B cell (primary cell): Measurements from ENCODE around the gene RNF187. TPM values are rescaled to one million over a fixed set of nuclear protein-coding genes. Genes with fewer than 3 reads are reported as not detected.

Experiments
- ATAC-seq: fragments of 200-7000 bp; cut with Tn5 transposase; one replicate; pipeline ENCODE4 v1.10.0; 2021; ENCODE audit warnings: low read depth, mild to moderate bottlenecking, moderate number of reproducible peaks, moderate library complexity
- CTCF ChIA-PET: fragments of 350-600 bp; sonication (Branson Sonifier 250); formaldehyde crosslinking; loops from one replicate; lab custom pipeline; 2021; ENCODE audit warnings: antibody characterized with exemption, inconsistent platforms; lab: Charles Lee
- POLR2A ChIA-PET: fragments of 350-600 bp; sonication (Branson Sonifier 250); formaldehyde crosslinking; loops from one replicate; lab custom pipeline; 2021; ENCODE audit warnings: antibody characterized with exemption; lab: Charles Lee
- DNase-seq: peaks from one replicate; pipeline ENCODE4 v3.0.0; 2013
- H2AFZ ChIP-seq: 2 replicates; pipeline ENCODE4 v1.6.1; 2012; ENCODE audit warnings: mild to moderate bottlenecking, low read depth, low read length; ENCODE audit not compliant: insufficient read depth, poor library complexity, severe bottlenecking
- H3K27ac ChIP-seq, 2 donors: 1 replicate in 1 of 2; 2 replicates in 1 of 2; pipeline ENCODE4 v1.5.1; 2012 to 2013; ENCODE audit warnings: low read length in 2 of 2, mild to moderate bottlenecking in 2 of 2, moderate library complexity in 1 of 2
- H3K27me3 ChIP-seq, 4 experiments: fragments of 200-600 bp in 1 of 4; sonication (generic) in 1 of 4; replicated peaks in 1 of 4; 1 replicate in 2 of 4; 2 replicates in 2 of 4; pipeline versions ENCODE4 v1.6.1 to v1.7.0; 2013 to 2016; ENCODE audit warnings: low read length in 3 of 4, mild to moderate bottlenecking in 2 of 4, mixed read lengths in 1 of 4, moderate library complexity in 1 of 4; ENCODE audit not compliant: insufficient read depth in 4 of 4, control insufficient read depth in 3 of 4; ENCODE audit errors: control extremely low read depth in 1 of 4
- H3K36me3 ChIP-seq, 2 experiments: replicated peaks in 1 of 2; 1 replicate in 1 of 2; 2 replicates in 1 of 2; pipeline versions ENCODE4 v1.6.1 to v1.7.1; 2013; ENCODE audit warnings: low read length in 1 of 2; ENCODE audit not compliant: insufficient read depth in 2 of 2, control insufficient read depth in 1 of 2; ENCODE audit errors: control extremely low read depth in 1 of 2, extremely low read depth in 1 of 2
- H3K4me1 ChIP-seq, 2 donors: fragments of 200-600 bp in 1 of 2; sonication (generic) in 1 of 2; 1 replicate in 1 of 2; 2 replicates in 1 of 2; pipeline versions ENCODE4 v1.5.1 to v1.6.1; 2013 to 2017; ENCODE audit warnings: low read length in 2 of 2; ENCODE audit not compliant: control insufficient read depth in 2 of 2, insufficient read depth in 2 of 2
- H3K4me2 ChIP-seq: replicated peaks from 2 replicates; pipeline ENCODE3; 2012; ENCODE audit warnings: mild to moderate bottlenecking, low read depth, low read length; ENCODE audit not compliant: poor library complexity, severe bottlenecking
- H3K4me3 ChIP-seq, 5 experiments: fragments of 200-600 bp in 1 of 5; sonication (generic) in 1 of 5; 1 replicate in 3 of 5; 2 replicates in 2 of 5; pipeline versions ENCODE4 v1.5.1 to v1.7.0; 2011 to 2016; ENCODE audit warnings: low read length in 4 of 5, mild to moderate bottlenecking in 4 of 5, low read depth in 2 of 5, control low read depth in 1 of 5, moderate library complexity in 1 of 5; ENCODE audit not compliant: insufficient read depth in 1 of 5; ENCODE audit errors: control extremely low read depth in 1 of 5, extremely low read depth in 1 of 5
- H3K79me2 ChIP-seq: fragments of 200-600 bp; sonication (generic); one replicate; pipeline ENCODE4 v1.6.0; 2016; ENCODE audit warnings: low read length; ENCODE audit not compliant: control insufficient read depth, insufficient read depth
- H3K9ac ChIP-seq: fragments of 200-600 bp; sonication (generic); 2 replicates; pipeline ENCODE4 v1.6.1; 2017; ENCODE audit warnings: mild to moderate bottlenecking, low read length, moderate library complexity
- H3K9me3 ChIP-seq, 3 donors: one replicate each; pipeline versions ENCODE4 v1.6.1 to v1.7.1; 2013; ENCODE audit warnings: low read length in 2 of 3; ENCODE audit not compliant: control insufficient read depth in 2 of 3, insufficient read depth in 1 of 3; ENCODE audit errors: control extremely low read depth in 1 of 3
- H4K20me1 ChIP-seq: 2 replicates; pipeline ENCODE4 v1.6.0; 2012; ENCODE audit warnings: mild to moderate bottlenecking, low read length; ENCODE audit not compliant: insufficient read depth, control insufficient read depth, poor library complexity, severe bottlenecking
- H3K27ac Mint-ChIP-seq: one replicate; pipeline ENCODE4 v1.8.0; 2021; ENCODE audit warnings: mixed read lengths
- H3K27me3 Mint-ChIP-seq: one replicate; pipeline ENCODE4 v1.8.0; 2021; ENCODE audit warnings: mixed read lengths
- H3K4me1 Mint-ChIP-seq: one replicate; pipeline ENCODE4 v1.8.0; 2021; ENCODE audit warnings: mixed read lengths
- H3K4me3 Mint-ChIP-seq: one replicate; pipeline ENCODE4 v1.8.0; 2021; ENCODE audit warnings: mixed read lengths
- H3K9me3 Mint-ChIP-seq: one replicate; pipeline ENCODE4 v1.8.0; 2022; ENCODE audit warnings: mixed read lengths; ENCODE audit not compliant: insufficient read depth
- EZH2 ChIP-seq: IDR thresholded peaks from 2 replicates; pipeline ENCODE4 v1.6.1; 2012; ENCODE audit warnings: borderline replicate concordance, low read depth, mild to moderate bottlenecking, moderate library complexity, low read length; ENCODE audit not compliant: insufficient read depth, poor library complexity, severe bottlenecking
- WGBS: methylation state at CpG from one replicate; pipeline ENCODE4 v1.1.5; 2013; ENCODE audit warnings: missing lambda C conversion rate; ENCODE audit not compliant: insufficient coverage; 5-methylcytosine and 5-hydroxymethylcytosine counted together
- intact Hi-C: fragments of 100-400 bp; cut with micrococcal nuclease; formaldehyde crosslinking; loops from one replicate; pipeline ENCODE4 v1.10.0; 2022
- polyA plus RNA-seq: library from polyadenylated mRNA; depleted of rRNA; stranded (reverse); fragments of >200 nt; gene quantifications from 2 replicates; pipeline ENCODE4 v1.2.3, GENCODE V29; 2012
- total RNA-seq, 2 donors: library from RNA; stranded (reverse); fragments of 120-200 nt in 1 of 2; gene quantifications; 1 replicate in 1 of 2; 2 replicates in 1 of 2; pipeline versions ENCODE4 v1.2.3 to v1.2.4, GENCODE V29; 2013 to 2022
- TF ChIP-seq, protein P1 (sequence below): fragments of 200-600 bp; IDR thresholded peaks from one replicate; pipeline ENCODE4 v1.8.0; 2022; ENCODE audit warnings: antibody characterized with exemption, mild to moderate bottlenecking

RNF187 gene
- total and polyA plus RNA-seq, 2 donors (not counting 1 experiment from before 2014, with no cell fraction given), result 25.5 to 67.3 TPM

DNA sequence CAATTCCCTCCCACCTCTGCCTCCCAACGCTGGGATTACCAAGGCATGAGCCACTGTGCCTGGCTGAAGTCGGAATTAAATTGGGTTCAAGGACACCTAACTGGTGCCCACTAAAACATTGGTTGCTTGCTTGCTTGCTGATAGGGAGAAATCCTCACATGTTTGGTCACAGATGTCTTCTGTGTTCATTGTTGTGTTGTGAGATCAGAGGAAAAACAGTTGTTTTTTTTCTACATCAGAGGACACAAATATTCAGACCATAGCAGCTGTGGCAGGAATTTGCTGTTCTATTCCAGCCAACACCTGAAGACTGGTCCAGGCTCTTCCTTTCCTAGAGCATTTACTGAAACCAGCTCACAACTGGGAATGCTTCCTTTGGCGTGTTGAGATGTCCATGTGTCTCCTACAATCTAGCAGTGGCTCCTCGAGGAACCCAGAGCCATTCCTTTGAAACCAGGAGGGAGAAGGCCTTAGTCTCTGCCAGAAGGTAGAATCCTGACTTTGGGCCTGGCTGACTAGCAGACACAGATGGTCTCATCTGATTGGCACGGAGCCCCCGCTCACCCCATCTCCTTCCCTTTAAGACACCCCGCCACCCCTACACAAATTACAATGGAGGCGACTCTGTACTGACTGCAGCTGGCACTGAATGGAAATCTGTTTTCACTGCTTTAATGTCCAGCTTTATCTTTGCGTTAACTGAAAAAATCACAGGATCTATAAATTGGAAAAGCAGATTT lies 46.3 kb upstream of the RNF187 start:
- TF ChIP-seq EZH2, result no peak
- TF ChIP-seq, protein P1, sequence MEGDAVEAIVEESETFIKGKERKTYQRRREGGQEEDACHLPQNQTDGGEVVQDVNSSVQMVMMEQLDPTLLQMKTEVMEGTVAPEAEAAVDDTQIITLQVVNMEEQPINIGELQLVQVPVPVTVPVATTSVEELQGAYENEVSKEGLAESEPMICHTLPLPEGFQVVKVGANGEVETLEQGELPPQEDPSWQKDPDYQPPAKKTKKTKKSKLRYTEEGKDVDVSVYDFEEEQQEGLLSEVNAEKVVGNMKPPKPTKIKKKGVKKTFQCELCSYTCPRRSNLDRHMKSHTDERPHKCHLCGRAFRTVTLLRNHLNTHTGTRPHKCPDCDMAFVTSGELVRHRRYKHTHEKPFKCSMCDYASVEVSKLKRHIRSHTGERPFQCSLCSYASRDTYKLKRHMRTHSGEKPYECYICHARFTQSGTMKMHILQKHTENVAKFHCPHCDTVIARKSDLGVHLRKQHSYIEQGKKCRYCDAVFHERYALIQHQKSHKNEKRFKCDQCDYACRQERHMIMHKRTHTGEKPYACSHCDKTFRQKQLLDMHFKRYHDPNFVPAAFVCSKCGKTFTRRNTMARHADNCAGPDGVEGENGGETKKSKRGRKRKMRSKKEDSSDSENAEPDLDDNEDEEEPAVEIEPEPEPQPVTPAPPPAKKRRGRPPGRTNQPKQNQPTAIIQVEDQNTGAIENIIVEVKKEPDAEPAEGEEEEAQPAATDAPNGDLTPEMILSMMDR, result no peak
- Histone ChIP-seq H3K4me1 (peaks cover 8 to 11% of the 10 kb centered on the region in 2 donors), H3K79me2 (no peaks in the 10 kb centered on the region), H3K4me2 (no peak overlapping the region), H3K27ac (no peak overlapping the region), H3K9ac (no peak overlapping the region), H3K9me3 (peaks cover 0 to 6% (median 0%) of the 10 kb centered on the region in 3 donors), H3K4me3 (no peak overlapping the region), H3K36me3 (no peaks in the 10 kb centered on the region), H4K20me1 (no peaks in the 10 kb centered on the region), H3K27me3 (peaks cover 0 to 46% (median 26%) of the 10 kb centered on the region in 4 experiments), H2AFZ (no peak overlapping the region)
- Mint-ChIP-seq H3K9me3 (no peaks in the 10 kb centered on the region), H3K27me3 (peaks cover 68% of the 10 kb centered on the region), H3K27ac (no peak overlapping the region), H3K4me1 (peaks cover 9% of the 10 kb centered on the region), H3K4me3 (no peak overlapping the region)
- intact Hi-C loops, result no loop called here
- ATAC-seq (no peak), DNase-seq (no peak)
- WGBS, result 94% methylated on average over 6 of the region's 9 CpGs
- ChIA-PET CTCF (no interaction called here), POLR2A (no interaction called here)

DNA sequence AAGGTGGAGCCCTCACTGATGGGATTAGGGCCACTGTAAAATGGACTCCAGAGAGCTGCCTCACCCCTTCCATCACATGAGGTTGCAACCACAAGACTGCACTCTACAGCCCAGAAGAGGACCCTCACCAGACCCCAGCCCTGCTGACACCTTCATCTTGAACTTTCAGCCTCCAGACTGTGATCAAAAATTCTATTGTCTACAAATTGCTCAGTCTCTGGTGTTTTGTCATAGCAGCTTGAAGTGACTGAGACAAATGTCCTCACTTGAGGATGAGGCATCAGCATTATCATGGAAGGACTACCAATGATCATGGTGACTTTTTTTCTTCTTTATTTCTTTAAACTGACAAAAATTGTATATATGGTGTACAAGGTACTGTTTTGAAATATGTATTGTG lies 43.8 kb upstream of the RNF187 start:
- peaks cover 0 to 10% (median 0%) of the 10 kb centered on the region in 3 donors for H3K9me3 ChIP-seq
- POLR2A ChIA-PET, result no interaction called here

More for the DNA sequence above, 43.8 kb upstream of the RNF187 start:
- H3K4me2 ChIP-seq, result no peak overlapping the region
- intact Hi-C loops, result no loop called here
- H3K4me1 ChIP-seq, result peaks cover 14 to 16% of the 10 kb centered on the region in 2 donors
- no peak overlapping the region for H3K4me3 Mint-ChIP-seq
- no peaks in the 10 kb centered on the region for H3K79me2 ChIP-seq
- DNase-seq (no peak), ATAC-seq (no peak)
- no peak overlapping the region for H3K27ac ChIP-seq
- H3K9ac ChIP-seq, result no peak overlapping the region
- no peak for TF ChIP-seq EZH2
- TF ChIP-seq, protein P1, result no peak
- no peaks in the 10 kb centered on the region for H3K36me3 ChIP-seq
- H3K27ac Mint-ChIP-seq, result no peak overlapping the region
- H4K20me1 ChIP-seq, result no peaks in the 10 kb centered on the region
- peaks cover 11% of the 10 kb centered on the region for H3K4me1 Mint-ChIP-seq
- peaks cover 0 to 59% (median 28%) of the 10 kb centered on the region in 4 experiments for H3K27me3 ChIP-seq
- CTCF ChIA-PET, result interaction anchor here (0.6 kb wide), 1 partner anchor 11 kb away, joined by 4 read pairs; no protein-coding TSS in a partner anchor
- peaks cover 77% of the 10 kb centered on the region for H3K27me3 Mint-ChIP-seq
- H3K4me3 ChIP-seq, result no peak overlapping the region
- H2AFZ ChIP-seq, result no peak overlapping the region
- no peaks in the 10 kb centered on the region for H3K9me3 Mint-ChIP-seq
